HCEC 1CT (cell line): ENCODE data around the gene MTIF2.
"Not testable (repeated sequence)": the region's sequence is repeated elsewhere in the genome, so short reads cannot be mapped to it uniquely, and the experiment has no call there.

ENCODE experiments used
- DNase-seq: peaks from one replicate; pipeline ENCODE4 v3.0.0-alpha.2; 2017

Gene MTIF2

DNA sequence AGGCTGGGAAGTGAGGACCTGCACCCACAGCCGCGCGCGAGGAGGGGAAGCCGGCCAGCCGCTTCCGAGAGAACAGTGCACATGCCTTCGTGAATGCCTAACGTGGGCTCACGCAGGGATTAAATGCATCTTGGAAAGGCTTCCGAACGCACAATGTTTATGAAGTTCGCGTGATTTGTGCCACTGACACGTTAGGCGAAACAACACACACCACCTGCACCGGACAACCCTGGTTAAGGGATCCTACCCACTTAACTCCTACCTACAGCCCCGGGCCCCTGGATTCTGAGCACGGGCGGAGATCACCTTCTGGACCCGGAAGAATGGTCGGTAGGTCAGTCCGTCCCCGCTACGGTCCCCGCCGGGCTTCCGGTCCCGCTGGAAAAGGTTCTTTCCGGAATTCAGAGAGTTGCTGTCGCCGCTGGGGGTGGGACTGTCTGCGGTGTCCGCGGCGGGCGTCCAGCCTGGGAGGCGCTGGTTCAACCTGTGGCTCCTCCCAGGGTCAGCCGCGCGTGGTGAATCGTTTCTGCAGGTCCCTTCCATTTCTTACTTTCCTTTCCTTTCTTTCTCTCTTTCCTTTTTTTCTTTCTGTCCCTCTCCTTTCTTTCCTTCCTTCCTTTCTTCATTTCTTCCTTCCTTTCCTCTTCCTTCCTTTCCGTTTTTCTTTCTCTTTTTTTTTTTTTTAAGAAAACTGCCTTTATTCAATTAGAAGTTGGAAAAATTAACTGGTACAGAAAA is at the start of gene MTIF2:
MTIF2 (minus strand) TSS at position 325 of the 738 bp plus-strand sequence. CDS start 5,373 bp downstream, outside the sequence.
- DNase-seq: peak; percentile 95

DNA sequence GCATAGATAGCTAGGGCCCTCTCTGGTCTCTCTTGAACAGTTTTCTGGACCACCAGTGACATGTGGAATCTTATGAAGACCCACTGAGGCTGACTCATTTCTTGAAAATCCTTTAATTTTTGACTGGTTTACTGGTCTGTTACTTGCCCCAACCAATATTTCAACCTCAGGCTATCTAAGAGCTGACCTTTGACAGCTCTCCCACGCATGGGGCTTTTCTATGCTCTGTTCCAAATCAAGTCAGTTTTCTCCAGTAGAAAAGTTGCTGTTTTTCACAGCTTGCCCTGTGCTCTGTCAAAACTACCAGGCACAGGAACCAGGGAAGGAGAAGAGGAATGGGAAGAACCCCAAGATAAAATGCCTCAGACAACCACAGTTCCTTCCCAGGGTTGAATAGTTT is 46.0 kb upstream of the MTIF2 start:
- no peak for DNase-seq

DNA sequence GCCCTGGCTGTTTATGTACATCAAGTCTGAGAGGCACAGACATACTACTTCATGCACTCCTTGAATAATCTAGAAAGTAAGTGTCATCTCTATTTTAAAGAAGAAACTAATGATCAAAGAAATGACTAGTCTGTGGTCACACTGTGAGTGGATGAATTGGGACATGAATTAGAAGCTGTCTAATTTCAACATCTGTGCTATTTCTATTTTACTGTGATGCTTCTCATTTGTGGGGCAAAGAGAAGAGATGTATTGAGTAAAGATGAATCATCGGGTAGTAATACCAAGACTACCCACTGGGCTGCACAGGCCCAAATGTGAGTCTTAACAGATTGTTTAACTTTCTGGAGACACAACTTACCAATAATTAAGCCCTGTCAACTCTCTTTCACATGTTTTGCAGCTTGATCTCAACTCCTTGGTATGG is 42.4 kb upstream of the MTIF2 start:
- peak; percentile 83 for DNase-seq

GRCh38 chr2:55309446-55309845 is 40.4 kb upstream of the MTIF2 start:
- DNase-seq: peak; percentile 68

GRCh38 chr2:55302241-55302640 is 33.2 kb upstream of the MTIF2 start:
- DNase-seq: no peak

DNA sequence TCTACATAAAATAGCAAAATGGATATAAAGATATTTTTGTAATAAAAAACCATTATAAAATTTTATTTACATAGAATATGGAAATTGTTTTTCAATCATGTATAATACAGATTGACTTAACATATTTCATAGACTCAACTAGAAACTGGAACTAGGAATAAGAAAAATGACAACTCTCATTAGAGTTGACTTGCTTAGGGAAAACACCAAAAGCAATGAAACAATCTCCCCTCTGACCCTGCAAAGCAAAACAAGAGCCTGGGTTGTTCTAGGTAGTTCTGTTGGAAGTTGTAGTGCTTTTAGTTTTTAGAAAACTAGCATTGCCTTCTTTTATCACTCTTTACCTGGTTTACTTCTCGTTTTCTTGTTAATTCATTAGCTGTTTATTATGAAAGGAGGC is 32.2 kb upstream of the MTIF2 start:
- no peak for DNase-seq

- DNase-seq: no peak
Measured at GRCh38 chr2:55296393-55296792, 27.4 kb upstream of the MTIF2 start.

DNA sequence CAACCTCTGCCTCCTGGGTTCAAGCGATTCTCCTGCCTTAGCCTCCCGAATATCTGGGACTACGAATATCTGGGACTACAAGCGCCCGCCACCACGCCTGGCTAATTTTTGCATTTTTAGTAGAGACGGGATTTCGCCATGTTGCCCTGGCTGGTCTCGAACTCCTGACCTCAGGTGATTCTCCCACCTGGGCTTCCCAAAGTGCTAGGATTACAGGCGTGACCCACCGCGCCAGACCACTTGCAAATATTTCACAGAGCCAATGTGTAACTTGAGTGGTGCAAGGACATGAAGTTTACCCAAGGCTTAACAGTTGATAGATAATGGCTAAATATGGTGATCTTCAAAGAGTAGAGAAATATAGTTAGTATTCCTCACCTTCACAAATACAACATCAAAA is 14.1 kb upstream of the MTIF2 start:
- DNase-seq: no peak

GRCh38 chr2:55282110-55282917 is 13.3 kb upstream of the MTIF2 start:
- DNase-seq: peak; percentile 90

DNA sequence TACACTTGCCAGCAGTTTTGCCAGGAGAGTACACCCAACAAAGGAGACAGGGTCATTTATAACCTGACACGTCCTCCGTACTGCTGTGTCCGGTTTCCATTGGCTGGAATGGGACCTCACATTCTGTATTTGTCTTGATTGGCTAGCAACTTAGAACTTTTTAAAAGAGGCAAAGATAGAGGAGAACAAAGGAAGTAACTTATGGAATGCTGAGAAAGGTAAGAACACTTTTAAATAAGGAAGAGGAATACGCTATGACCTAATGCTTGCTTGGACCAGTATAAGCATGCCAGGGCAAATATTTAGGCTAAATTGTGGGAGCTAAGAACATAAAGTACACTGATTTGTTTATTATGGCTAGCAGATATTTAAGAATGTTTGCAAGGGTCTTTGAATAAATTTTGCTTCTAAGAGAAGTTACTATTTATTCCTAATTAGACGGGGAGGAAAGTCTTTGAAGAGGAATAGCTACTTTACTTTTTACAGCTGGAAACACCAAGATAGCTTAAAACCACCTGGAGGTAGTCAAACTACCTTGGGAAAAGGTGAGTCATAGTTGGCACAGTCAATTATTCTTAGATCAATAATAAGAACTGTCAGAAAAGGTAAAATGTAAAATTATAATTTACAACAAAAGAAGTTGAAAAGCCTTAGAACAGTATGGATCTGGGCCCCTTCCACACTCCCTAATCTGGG is 12.0 kb upstream of the MTIF2 start:
- DNase-seq: not testable (repeated sequence)

DNA sequence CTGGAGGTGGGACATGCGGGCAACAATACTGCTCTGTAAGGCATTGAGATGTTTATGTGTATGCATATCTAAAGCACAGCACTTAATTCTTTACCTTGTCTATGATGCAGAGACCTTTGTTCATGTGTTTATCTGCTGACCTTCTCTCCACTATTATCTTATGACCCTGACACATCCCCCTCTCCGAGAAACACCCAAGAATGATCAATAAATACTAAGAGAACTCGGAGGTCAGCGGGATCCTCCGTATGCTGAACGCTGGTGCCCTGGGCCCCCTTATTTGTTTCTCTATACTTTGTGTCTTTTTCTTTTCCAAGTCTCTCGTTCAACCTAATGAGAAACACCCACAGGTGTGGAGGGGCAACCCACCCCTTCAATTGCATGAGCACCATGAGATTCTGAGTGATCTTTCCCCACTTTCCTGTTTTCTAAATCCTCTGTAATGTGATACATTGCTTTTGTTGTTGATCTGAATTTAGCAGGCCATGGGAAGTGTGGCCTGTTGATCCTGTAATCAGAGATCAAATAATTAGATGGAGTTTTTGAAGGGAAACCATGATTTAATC is 10.9 kb upstream of the MTIF2 start:
- DNase-seq: not testable (repeated sequence)

DNA sequence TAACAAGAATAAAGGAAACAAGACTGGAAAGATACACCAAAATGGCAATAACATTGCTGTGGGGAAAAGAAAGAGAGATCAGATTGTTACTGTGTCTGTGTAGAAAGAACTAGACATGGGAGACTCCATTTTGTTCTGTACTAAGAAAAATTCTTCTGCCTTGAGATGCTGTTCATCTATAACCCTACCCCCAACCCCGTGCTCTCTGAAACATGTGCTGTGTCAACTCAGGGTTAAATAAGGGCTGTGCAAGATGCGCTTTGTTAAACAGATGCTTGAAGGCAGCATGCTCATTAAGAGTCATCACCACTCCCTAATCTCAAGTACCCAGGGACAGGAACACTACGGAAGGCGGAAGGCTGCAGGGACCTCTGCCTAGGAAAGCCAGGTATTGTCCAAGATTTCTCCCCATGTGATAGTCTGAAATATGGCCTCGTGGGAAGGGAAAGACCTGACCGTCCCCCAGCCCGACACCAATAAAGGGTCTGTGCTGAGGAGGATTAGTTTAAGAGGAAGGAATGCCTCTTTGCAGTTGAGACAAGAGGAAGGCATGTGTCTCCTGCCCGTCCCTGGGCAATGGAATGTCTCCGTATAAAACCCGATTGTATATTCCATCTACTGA is 10.3 kb upstream of the MTIF2 start:
- DNase-seq: not testable (repeated sequence)

GRCh38 chr2:55277310-55277709 is 8.3 kb upstream of the MTIF2 start:
- DNase-seq: no peak

DNA sequence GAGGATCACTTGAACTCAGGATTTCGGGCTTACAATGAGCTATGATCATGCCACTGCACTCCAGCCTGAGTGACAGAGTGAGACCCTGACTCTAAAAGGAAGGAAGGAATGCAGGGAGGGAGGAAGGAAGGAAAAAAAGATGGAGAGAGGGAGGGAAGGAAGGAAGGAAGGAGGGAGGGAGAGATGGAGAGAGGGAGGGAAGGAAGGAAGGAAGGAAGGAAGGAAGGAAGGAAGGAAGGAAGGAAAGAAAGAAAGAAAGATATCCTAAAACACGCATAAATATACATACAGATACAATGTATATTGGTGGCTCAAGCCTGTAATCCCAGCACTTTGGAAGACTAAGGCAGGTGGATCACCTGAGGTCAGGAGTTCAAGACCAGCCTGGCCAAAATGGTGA is 5.3 kb upstream of the MTIF2 start:
- DNase-seq: not testable (repeated sequence)

- no peak for DNase-seq
Measured at GRCh38 chr2:55269645-55269990, 587 bp upstream of the MTIF2 start.

- DNase-seq: no peak
Measured at GRCh38 chr2:55268288-55268906, 634 bp downstream of the MTIF2 start.

GRCh38 chr2:55259586-55259985 is 9.4 kb downstream of the MTIF2 start:
- DNase-seq: not testable (repeated sequence)

GRCh38 chr2:55252832-55253231 is 16.2 kb downstream of the MTIF2 start:
- DNase-seq: no peak

DNA sequence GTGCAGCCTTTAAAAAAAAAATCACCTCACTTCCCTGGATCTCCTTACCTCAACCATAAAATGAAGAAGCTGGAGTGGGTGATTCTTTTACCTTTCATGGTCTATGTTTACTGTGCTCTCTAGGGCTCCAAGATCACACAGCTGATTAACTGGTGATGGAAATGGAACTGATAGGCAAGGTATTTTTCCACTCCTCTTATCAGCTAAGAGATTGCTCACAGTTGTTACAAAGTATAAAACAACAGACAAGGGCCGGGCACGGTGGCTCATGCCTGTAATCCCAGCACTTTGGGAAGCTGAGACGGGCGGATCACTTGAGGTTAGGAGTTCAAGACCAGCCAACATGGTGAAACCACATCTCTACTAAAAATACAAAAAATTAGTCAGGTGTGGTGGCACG is 22.0 kb downstream of the MTIF2 start:
- no peak for DNase-seq

DNA sequence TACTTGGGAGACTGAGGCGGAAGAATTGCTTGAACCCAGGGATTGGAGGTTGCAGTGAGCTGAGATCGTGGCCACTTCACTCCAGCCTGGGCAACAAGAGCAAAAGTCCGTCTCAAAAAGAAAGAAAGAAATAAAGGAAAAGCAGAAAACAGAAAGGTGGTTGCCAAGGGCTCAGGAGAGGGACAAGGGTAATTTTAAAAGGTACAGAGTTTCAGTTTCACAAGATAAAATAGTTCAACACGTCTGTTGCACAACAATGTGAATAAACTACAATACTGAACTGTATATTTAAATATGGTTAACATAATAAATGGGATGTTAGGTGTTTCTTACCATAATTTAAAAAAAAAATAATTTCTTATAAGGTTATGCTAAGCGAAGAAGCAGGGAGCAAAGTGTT is 23.6 kb downstream of the MTIF2 start:
- no peak for DNase-seq

- no peak for DNase-seq
Measured at GRCh38 chr2:55242617-55243016, 26.4 kb downstream of the MTIF2 start.

DNA sequence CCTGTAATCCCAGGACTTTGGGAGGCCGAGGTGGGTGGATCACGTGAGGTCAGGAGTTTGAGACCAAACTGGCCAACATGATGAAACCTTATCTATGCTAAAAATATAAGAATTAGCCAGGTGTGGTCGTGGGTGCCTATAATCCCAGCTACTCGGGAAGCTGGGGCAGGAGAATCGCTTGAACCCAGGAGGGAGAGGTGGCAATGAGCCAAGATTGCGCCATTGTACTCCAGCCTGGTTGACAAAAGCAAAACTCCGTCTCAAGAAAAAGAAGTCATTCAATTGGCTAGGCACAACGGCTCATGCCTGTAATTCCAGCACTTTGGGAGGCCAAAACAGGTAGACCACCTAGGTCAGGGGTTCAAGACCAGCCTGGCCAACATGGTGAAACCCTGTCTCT is 27.4 kb downstream of the MTIF2 start:
- not testable (repeated sequence) for DNase-seq
